ENCODE results near the gene EIF2A. TPM values are rescaled to one million over a fixed set of nuclear protein-coding genes. Genes with fewer than 3 reads are reported as not detected.

Gene EIF2A
- total RNA-seq, 1 experiment from 2014 or later: 74.1 TPM

GRCh38 chr3:150547045-150547741, 606 bp downstream of the EIF2A start:
- H2BK120ac ChIP-seq (ENCODE audit: low read depth, low read length, poor library complexity, severe bottlenecking): no peak overlapping the region
- H3K4ac ChIP-seq (ENCODE audit: low read depth, low read length): no peak overlapping the region
- Mint-ChIP-seq H3K4me1 (peaks cover 16 to 19% of the 10 kb centered on the region in 2 experiments), H3K36me3 (ENCODE audit: insufficient read depth in 1 of 3, low read depth in 3 of 3) (peaks cover 4 to 25% (median 16%) of the 10 kb centered on the region in 3 experiments; a peak in 6 of 7 replicates), H3K4me3 (peak overlapping the region; percentile 84 to 97), H3K9me3 (no peaks in the 10 kb centered on the region; a peak in 1 of 5 replicates), H3K27me3 (ENCODE audit: low read depth) (no peaks in the 10 kb centered on the region; the same call in 1 of the 2 replicates), H3K27ac (peak overlapping the region; percentile 90 to 98 (median 92))
- no peak for DNase-seq
- H2BK15ac ChIP-seq (ENCODE audit: low read depth, low read length): no peak overlapping the region
- no peak overlapping the region for H2BK12ac ChIP-seq (ENCODE audit: insufficient read length, low read depth, low read length)
- H3K18ac ChIP-seq (ENCODE audit: insufficient read length, low read depth, low read length): no peak overlapping the region
- H3K27me3 ChIP-seq (ENCODE audit: insufficient read depth, low read length): no peaks in the 10 kb centered on the region
- no peak overlapping the region for H3T11ph ChIP-seq (ENCODE audit: low read length)
- no peak overlapping the region for H2AK5ac ChIP-seq (ENCODE audit: insufficient read length, low read length)
- H4K8ac ChIP-seq (replicated peaks; ENCODE audit: insufficient read length, low read depth, low read length): no peak overlapping the region
- no peak overlapping the region for H2AFZ ChIP-seq (ENCODE audit: low read length)
- no peaks in the 10 kb centered on the region for H3K23me2 ChIP-seq (ENCODE audit: insufficient read length, low read depth, low read length, poor library complexity, severe bottlenecking)
- H2BK5ac ChIP-seq (ENCODE audit: insufficient read length, low read length): no peak overlapping the region
- no peak overlapping the region for H3K23ac ChIP-seq (ENCODE audit: insufficient read length, low read depth, low read length)
- H2BK20ac ChIP-seq (ENCODE audit: low read depth, low read length, poor library complexity, severe bottlenecking): no peak overlapping the region
- peak overlapping the region; percentile 86 for H3K4me2 ChIP-seq (ENCODE audit: insufficient read depth, insufficient read length, low read length)
- no peaks in the 10 kb centered on the region for H3K9me3 ChIP-seq (ENCODE audit: control insufficient read depth, low read depth, low read length)
- H3K14ac ChIP-seq (ENCODE audit: insufficient read depth, low read length): peak overlapping the region; percentile 8; the same call in 1 of the 2 replicates
- H4K91ac ChIP-seq (ENCODE audit: insufficient read length, low read depth, low read length): no peak overlapping the region
- peaks cover 19% of the 10 kb centered on the region; the same call in 1 of the 2 replicates for H3K79me2 ChIP-seq (ENCODE audit: insufficient read depth, low read length)
- H3K79me1 ChIP-seq (ENCODE audit: insufficient read depth, low read depth, low read length, poor library complexity, severe bottlenecking): no peaks in the 10 kb centered on the region
- no CpG with 5 or more reads among the region's 7 CpGs for WGBS (ENCODE audit: extremely low coverage, insufficient read length, low lambda C conversion rate)
- H3K4me1 ChIP-seq (ENCODE audit: insufficient read depth, low read length): no peaks in the 10 kb centered on the region
- H3K27ac ChIP-seq (ENCODE audit: insufficient read length, low read depth, low read length): no peak overlapping the region
- no peaks in the 10 kb centered on the region for H4K20me1 ChIP-seq (ENCODE audit: control insufficient read depth, insufficient read depth, insufficient read length)
- H4K5ac ChIP-seq (ENCODE audit: insufficient read length, low read depth, low read length): no peak overlapping the region
- H3K9ac ChIP-seq (ENCODE audit: extremely low read depth, insufficient read length, low read length): peak overlapping the region; percentile 85
- H3K56ac ChIP-seq (ENCODE audit: insufficient read length, low read depth, low read length): no peak overlapping the region
- TF ChIP-seq CTCF (conservative IDR thresholded peaks at IDR 0.05): no peak

Measured in H9 (cell line).